GM23248 (cell line): Measurements from ENCODE around the gene EML4. TPM values are rescaled to one million over a fixed set of nuclear protein-coding genes. Genes with fewer than 3 reads are reported as not detected.

ENCODE experiments used
- DNase-seq: peaks from one replicate; pipeline ENCODE4 v3.0.0-alpha.2; 2015
- H2AFZ ChIP-seq: fragments of 200-600 bp; sonication (generic); 2 replicates; pipeline ENCODE4 v1.6.1; 2016; ENCODE audit warnings: antibody characterized with exemption
- H3F3A ChIP-seq: fragments of 200-600 bp; sonication (generic); 2 replicates; pipeline ENCODE4 v1.6.1; 2016; ENCODE audit warnings: mild to moderate bottlenecking, antibody characterized with exemption, mixed run types; ENCODE audit not compliant: insufficient read depth
- H3K27ac ChIP-seq: fragments of 200-600 bp; sonication (generic); 2 replicates; pipeline ENCODE4 v1.5.1; 2016; ENCODE audit warnings: mild to moderate bottlenecking
- H3K27me3 ChIP-seq: fragments of 200-600 bp; sonication (generic); replicated peaks from 2 replicates; pipeline ENCODE4 v1.6.1; 2016; ENCODE audit warnings: mild to moderate bottlenecking; ENCODE audit not compliant: insufficient read depth
- H3K36me3 ChIP-seq: fragments of 200-600 bp; sonication (generic); 2 replicates; pipeline ENCODE4 v1.6.1; 2016; ENCODE audit warnings: low read depth, mild to moderate bottlenecking
- H3K4me1 ChIP-seq: fragments of 200-600 bp; sonication (generic); 2 replicates; pipeline ENCODE4 v1.6.1; 2016; ENCODE audit warnings: mild to moderate bottlenecking; ENCODE audit not compliant: insufficient read depth
- H3K4me2 ChIP-seq: fragments of 200-600 bp; sonication (generic); one replicate; pipeline ENCODE4 v1.6.1; 2016; ENCODE audit warnings: mild to moderate bottlenecking; ENCODE audit not compliant: unreplicated experiment
- H3K4me3 ChIP-seq: fragments of 200-600 bp; sonication (generic); 2 replicates; pipeline ENCODE4 v1.5.1; 2016; ENCODE audit warnings: mild to moderate bottlenecking
- H3K79me2 ChIP-seq: fragments of 200-600 bp; sonication (generic); 2 replicates; pipeline ENCODE4 v1.6.1; 2016; ENCODE audit warnings: mild to moderate bottlenecking; ENCODE audit not compliant: insufficient read depth
- H3K9ac ChIP-seq: fragments of 200-600 bp; sonication (generic); 2 replicates; pipeline ENCODE4 v1.6.1; 2016; ENCODE audit warnings: mild to moderate bottlenecking
- H3K9me2 ChIP-seq: fragments of 200-600 bp; sonication (generic); 2 replicates; pipeline ENCODE4 v1.6.1; 2016; ENCODE audit warnings: mixed run types, mild to moderate bottlenecking, moderate library complexity; ENCODE audit not compliant: insufficient read depth
- H3K9me3 ChIP-seq: fragments of 200-600 bp; sonication (generic); one replicate; pipeline ENCODE4 v1.6.1; 2017; ENCODE audit warnings: low read depth
- H4K20me1 ChIP-seq: fragments of 200-600 bp; sonication (generic); 2 replicates; pipeline ENCODE4 v1.6.0; 2016; ENCODE audit not compliant: insufficient read depth
- EZH2 ChIP-seq: fragments of 200-600 bp; sonication (generic); IDR thresholded peaks from 2 replicates; pipeline ENCODE4 v1.6.1; 2018; ENCODE audit warnings: antibody characterized with exemption, mild to moderate bottlenecking; ENCODE audit not compliant: insufficient read depth, poor library complexity, severe bottlenecking
- EZH2phosphoT487 ChIP-seq: fragments of 200-600 bp; sonication (generic); IDR thresholded peaks from 2 replicates; pipeline ENCODE4 v1.6.1; 2018; ENCODE audit warnings: antibody characterized with exemption, moderate library complexity, mild to moderate bottlenecking, low read depth; ENCODE audit not compliant: insufficient read depth
- WGBS, 2 experiments: methylation state at CpG; one replicate each; pipeline ENCODE4 v1.1.6; 2015 to 2017; ENCODE audit warnings: low lambda C conversion rate in 2 of 2, low coverage in 1 of 2; ENCODE audit errors: missing lambda C conversion rate in 2 of 2; 5-methylcytosine and 5-hydroxymethylcytosine counted together
- in situ Hi-C: fragments of 300-500 bp; cut with MboI; formaldehyde crosslinking; loops from 2 replicates; pipeline ENCODE4 v1.15.0; 2020
- polyA plus RNA-seq: library from polyadenylated mRNA; unstranded; fragments of >200 nt; fragmentation: Nextera tagmentation; extraction: Ambion mirVana; gene quantifications from 2 replicates; pipeline ENCODE4 v1.2.1, GENCODE V29; 2016
- total RNA-seq: library from RNA; depleted of rRNA; stranded (reverse); fragments of >200 nt; shearing (Covaris generic); gene quantifications from 2 replicates; pipeline ENCODE4 v1.2.3, GENCODE V29; 2014

EML4 gene
- total and polyA plus RNA-seq, 2 experiments from 2014 or later = 19.3 to 21.7 TPM

DNA sequence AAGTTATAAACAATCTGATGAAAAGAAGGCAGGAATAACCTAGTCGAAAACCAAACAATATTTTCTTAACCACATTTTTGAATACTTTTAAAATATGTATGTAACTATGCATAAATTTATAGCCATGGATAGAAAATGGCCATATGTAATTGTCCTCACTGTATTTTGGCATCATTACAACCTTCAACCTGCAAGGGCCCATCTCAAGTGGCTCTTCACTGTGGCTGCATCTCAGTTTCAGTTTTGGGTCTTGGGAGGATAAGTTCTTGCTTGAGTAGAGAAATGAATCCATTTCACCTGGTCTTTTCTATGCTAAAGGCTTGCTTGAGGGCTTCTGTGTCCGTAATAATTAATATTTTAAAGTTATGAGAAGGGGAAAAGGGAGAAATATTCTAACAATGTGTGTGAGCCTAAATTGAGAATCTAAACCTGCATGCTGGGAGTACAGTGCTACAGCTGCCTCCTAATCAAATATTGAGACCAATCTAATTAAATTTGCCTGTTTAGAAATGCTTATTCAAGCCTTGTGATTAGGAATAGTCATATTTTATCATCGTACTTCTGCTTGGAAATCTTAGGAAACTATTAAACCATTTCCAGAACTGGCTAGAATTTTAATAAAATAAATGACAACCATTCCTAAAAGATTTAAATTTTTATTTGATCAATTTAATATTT lies 92.5 kb downstream of the EML4 start:
- no peaks in the 10 kb centered on the region for H3K4me1 ChIP-seq
- 95 to 98% methylated on average over 3 of the region's 3 CpGs for WGBS, 2 experiments
- H3F3A ChIP-seq = no peaks in the 10 kb centered on the region
- no peaks in the 10 kb centered on the region for H3K9me3 ChIP-seq
- no peaks in the 10 kb centered on the region for H4K20me1 ChIP-seq
- no peak overlapping the region for H3K27ac ChIP-seq
- TF ChIP-seq EZH2phosphoT487 (no peak), EZH2 (no peak)
- H3K79me2 ChIP-seq = no peaks in the 10 kb centered on the region
- no peaks in the 10 kb centered on the region for H3K27me3 ChIP-seq
- no peak overlapping the region for H3K4me3 ChIP-seq
- in situ Hi-C loops = no loop called here
- H3K9me2 ChIP-seq = no peaks in the 10 kb centered on the region
- no peak for DNase-seq
- no peak overlapping the region for H3K9ac ChIP-seq
- no peaks in the 10 kb centered on the region for H3K36me3 ChIP-seq
- no peak overlapping the region for H3K4me2 ChIP-seq
- H2AFZ ChIP-seq = no peak overlapping the region

DNA sequence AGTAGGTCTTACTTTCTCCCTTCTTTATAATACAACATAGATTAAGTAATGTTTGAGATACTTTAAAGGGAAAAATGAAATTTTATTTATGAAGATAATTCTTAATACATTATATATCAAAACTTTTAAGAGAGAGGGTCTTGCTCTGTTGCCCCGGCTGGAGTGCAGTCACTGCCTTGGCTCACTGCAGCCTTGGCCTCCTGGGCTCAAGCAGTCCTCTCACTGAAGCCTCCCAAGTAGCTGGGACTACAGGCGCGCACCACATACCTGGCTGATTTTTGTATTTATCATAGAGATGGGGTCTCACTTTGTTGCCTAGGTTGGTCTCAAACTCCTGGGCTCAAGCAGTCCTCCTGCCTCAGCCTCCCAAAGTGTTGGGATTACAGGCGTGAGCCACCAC lies 97.1 kb downstream of the EML4 start:
- no peaks in the 10 kb centered on the region for H3K36me3 ChIP-seq
- no peak overlapping the region for H3K4me3 ChIP-seq
- in situ Hi-C loops = no loop called here
- H4K20me1 ChIP-seq = no peaks in the 10 kb centered on the region
- H3K4me2 ChIP-seq = no peak overlapping the region
- H2AFZ ChIP-seq = no peak overlapping the region
- no peaks in the 10 kb centered on the region for H3K9me2 ChIP-seq
- no peaks in the 10 kb centered on the region for H3K27me3 ChIP-seq
- H3K27ac ChIP-seq = no peak overlapping the region
- H3K9me3 ChIP-seq = no peaks in the 10 kb centered on the region
- H3K9ac ChIP-seq = no peak overlapping the region
- WGBS, 2 experiments = 97 to 98% methylated on average over 4 of the region's 4 CpGs
- no peaks in the 10 kb centered on the region for H3K79me2 ChIP-seq
- no peak for TF ChIP-seq EZH2
- TF ChIP-seq EZH2phosphoT487 = no peak
- H3K4me1 ChIP-seq = no peaks in the 10 kb centered on the region
- DNase-seq = no peak
- no peaks in the 10 kb centered on the region for H3F3A ChIP-seq

DNA sequence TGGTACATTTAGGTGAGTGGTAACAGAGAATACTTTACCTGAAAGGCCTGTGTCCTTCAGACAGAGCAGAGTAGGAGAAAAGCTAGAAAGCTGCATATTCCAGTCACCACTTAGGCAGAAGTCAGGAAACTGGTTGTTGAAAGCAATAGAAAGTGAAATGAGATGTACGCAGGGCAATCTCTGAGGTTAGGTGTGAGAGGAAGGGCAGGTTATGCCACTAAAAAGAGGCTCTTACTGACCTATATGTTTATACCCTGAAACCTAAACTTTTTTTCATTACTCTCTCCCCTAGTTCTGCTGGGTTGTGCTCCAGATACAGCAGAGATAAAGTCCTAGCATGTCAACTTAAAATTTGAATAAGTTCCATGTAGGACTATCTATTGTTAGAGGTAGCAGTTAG lies 98.4 kb downstream of the EML4 start:
- Histone ChIP-seq H3K79me2 (no peaks in the 10 kb centered on the region), H3K36me3 (no peaks in the 10 kb centered on the region), H3K9ac (no peak overlapping the region), H3F3A (no peaks in the 10 kb centered on the region), H3K4me1 (no peaks in the 10 kb centered on the region), H2AFZ (no peak overlapping the region), H3K27me3 (no peaks in the 10 kb centered on the region), H4K20me1 (no peaks in the 10 kb centered on the region), H3K4me2 (no peak overlapping the region), H3K9me3 (no peaks in the 10 kb centered on the region), H3K9me2 (no peaks in the 10 kb centered on the region), H3K4me3 (no peak overlapping the region), H3K27ac (no peak overlapping the region)
- in situ Hi-C loops = no loop called here
- 31 to 46% methylated on average over 1 of the region's 1 CpG for WGBS, 2 experiments
- no peak for TF ChIP-seq EZH2
- no peak for TF ChIP-seq EZH2phosphoT487
- no peak for DNase-seq

DNA sequence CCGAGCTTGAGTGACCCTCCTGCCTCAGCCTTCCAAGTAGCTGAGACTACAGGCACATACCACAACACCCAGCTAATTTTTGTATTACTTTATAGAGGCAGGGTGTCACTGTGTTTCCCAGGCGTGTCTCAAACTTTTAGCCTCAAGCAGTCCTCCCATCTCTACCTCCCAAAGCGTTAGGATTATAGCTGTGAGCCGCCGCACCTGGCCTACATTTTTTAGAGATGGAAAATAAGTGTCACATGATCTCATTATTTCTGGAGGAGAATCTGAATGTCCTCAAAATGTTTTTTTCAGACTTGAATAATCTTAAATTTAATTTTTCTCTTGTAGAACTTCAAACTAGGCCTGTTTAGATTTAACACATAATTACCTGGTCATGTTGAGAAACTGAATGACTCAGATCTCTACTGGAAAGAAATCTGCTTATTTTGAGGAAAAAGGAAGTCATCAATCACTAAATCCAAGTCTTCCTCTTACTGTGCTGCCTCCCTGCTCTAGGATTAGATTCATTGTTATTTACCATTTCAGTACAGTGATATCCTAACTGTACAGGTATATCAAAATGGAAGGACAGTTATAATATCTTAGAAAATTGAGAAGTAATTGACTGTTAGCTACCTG lies 99.5 kb downstream of the EML4 start:
- no peak for TF ChIP-seq EZH2
- TF ChIP-seq EZH2phosphoT487 = no peak
- Histone ChIP-seq H2AFZ (no peak overlapping the region), H3K36me3 (no peaks in the 10 kb centered on the region), H3K4me1 (no peaks in the 10 kb centered on the region), H3F3A (no peaks in the 10 kb centered on the region), H3K79me2 (no peaks in the 10 kb centered on the region), H3K9ac (no peak overlapping the region), H3K9me2 (no peaks in the 10 kb centered on the region), H3K4me2 (no peak overlapping the region), H4K20me1 (no peaks in the 10 kb centered on the region), H3K4me3 (no peak overlapping the region), H3K9me3 (no peaks in the 10 kb centered on the region), H3K27me3 (no peaks in the 10 kb centered on the region), H3K27ac (no peak overlapping the region)
- in situ Hi-C loops = no loop called here
- peak; percentile 6 for DNase-seq
- WGBS, 2 experiments = 95 to 99% methylated on average over 5 of the region's 5 CpGs
